Parathyroid adenoma (tissue), 2 donors: Measurements from ENCODE around the gene SENP1.

Experiments used
- H2AFZ ChIP-seq: fragments of 300-600 bp; sonication (generic); one replicate; pipeline ENCODE4 v1.7.0; 2017; ENCODE audit warnings: antibody characterized with exemption, mild to moderate bottlenecking
- H3K27ac ChIP-seq: fragments of 300-600 bp; sonication (generic); one replicate; pipeline ENCODE4 v1.7.0; 2017
- H3K27me3 ChIP-seq: fragments of 300-600 bp; sonication (generic); one replicate; pipeline ENCODE4 v1.7.0; 2017; ENCODE audit warnings: low read length; ENCODE audit not compliant: control insufficient read depth, insufficient read depth
- H3K36me3 ChIP-seq: fragments of 300-600 bp; sonication (generic); one replicate; pipeline ENCODE4 v1.7.0; 2017; ENCODE audit warnings: low read length; ENCODE audit not compliant: control insufficient read depth, insufficient read depth
- H3K4me1 ChIP-seq: fragments of 300-600 bp; sonication (generic); one replicate; pipeline ENCODE4 v1.7.0; 2017; ENCODE audit warnings: control low read depth
- H3K4me2 ChIP-seq: fragments of 300-600 bp; sonication (generic); one replicate; pipeline ENCODE4 v1.7.0; 2017; ENCODE audit warnings: low read length
- H3K4me3 ChIP-seq: fragments of 300-600 bp; sonication (generic); one replicate; pipeline ENCODE4 v1.7.0; 2017; ENCODE audit warnings: low read depth, low read length
- H3K79me2 ChIP-seq: fragments of 300-600 bp; sonication (generic); one replicate; pipeline ENCODE4 v1.7.0; 2017; ENCODE audit warnings: control low read depth
- H3K9ac ChIP-seq: fragments of 300-600 bp; sonication (generic); one replicate; pipeline ENCODE4 v1.7.0; 2017; ENCODE audit warnings: mild to moderate bottlenecking
- H3K9me3 ChIP-seq: fragments of 300-600 bp; sonication (generic); one replicate; pipeline ENCODE4 v1.7.0; 2017; ENCODE audit warnings: low read length; ENCODE audit not compliant: control insufficient read depth
- TF ChIP-seq, protein P1 (sequence below): fragments of 300-600 bp; sonication (generic); IDR thresholded peaks from one replicate; pipeline ENCODE4 v1.7.0; 2017; ENCODE audit warnings: antibody characterized with exemption, mild to moderate bottlenecking
- donor health status: primary hyperparathyroidism.

Gene SENP1

DNA sequence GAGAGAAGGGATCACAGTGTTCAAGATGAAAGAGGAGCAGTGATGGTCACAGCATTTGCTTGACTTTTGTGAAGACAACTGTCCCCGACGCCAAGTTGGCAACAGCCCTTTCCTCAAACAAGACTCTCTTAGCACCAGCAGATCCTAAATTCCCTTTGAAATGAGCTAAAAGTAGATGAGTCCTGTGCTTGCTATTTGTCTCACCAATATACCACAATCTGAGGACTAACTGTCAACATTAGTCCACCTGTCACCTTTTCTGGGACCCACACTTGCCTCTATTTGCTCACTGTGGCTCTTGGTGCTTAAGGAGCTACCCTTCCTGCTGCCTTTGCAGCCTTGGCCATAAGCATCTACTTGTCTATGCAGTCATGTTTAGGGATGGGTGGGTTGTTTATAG is 54.2 kb downstream of the SENP1 start:
- Histone ChIP-seq H3K4me1 (no peaks in the 10 kb centered on the region), H2AFZ (no peak overlapping the region), H3K27me3 (no peaks in the 10 kb centered on the region), H3K4me3 (no peak overlapping the region), H3K9me3 (no peaks in the 10 kb centered on the region), H3K4me2 (no peak overlapping the region), H3K9ac (no peak overlapping the region), H3K36me3 (no peaks in the 10 kb centered on the region), H3K79me2 (no peaks in the 10 kb centered on the region), H3K27ac (no peak overlapping the region)
- TF ChIP-seq, protein P1, sequence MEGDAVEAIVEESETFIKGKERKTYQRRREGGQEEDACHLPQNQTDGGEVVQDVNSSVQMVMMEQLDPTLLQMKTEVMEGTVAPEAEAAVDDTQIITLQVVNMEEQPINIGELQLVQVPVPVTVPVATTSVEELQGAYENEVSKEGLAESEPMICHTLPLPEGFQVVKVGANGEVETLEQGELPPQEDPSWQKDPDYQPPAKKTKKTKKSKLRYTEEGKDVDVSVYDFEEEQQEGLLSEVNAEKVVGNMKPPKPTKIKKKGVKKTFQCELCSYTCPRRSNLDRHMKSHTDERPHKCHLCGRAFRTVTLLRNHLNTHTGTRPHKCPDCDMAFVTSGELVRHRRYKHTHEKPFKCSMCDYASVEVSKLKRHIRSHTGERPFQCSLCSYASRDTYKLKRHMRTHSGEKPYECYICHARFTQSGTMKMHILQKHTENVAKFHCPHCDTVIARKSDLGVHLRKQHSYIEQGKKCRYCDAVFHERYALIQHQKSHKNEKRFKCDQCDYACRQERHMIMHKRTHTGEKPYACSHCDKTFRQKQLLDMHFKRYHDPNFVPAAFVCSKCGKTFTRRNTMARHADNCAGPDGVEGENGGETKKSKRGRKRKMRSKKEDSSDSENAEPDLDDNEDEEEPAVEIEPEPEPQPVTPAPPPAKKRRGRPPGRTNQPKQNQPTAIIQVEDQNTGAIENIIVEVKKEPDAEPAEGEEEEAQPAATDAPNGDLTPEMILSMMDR: no peak

DNA sequence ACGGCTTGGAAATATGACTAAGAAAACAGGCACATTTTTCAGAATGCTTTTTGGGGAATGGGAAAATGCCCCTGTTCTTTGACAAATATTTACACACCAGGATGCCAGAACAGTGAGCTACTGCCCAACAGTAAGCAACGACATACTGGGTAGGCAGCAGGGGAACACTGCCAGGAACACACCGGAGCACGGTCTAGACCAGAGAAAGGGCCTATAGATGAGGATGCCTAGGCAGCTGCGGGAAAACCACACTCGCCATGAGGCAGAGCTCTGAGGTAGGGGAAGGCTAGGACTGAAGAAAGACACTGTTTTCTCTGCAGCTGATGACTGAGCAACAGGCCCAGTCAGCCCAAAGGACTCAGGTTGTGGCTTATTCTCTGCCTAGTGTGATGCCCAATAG is 55.7 kb downstream of the SENP1 start:
- Histone ChIP-seq H3K36me3 (no peaks in the 10 kb centered on the region), H3K79me2 (no peaks in the 10 kb centered on the region), H3K4me3 (no peak overlapping the region), H3K27ac (no peak overlapping the region), H2AFZ (no peak overlapping the region), H3K27me3 (no peaks in the 10 kb centered on the region), H3K9ac (no peak overlapping the region), H3K9me3 (no peaks in the 10 kb centered on the region), H3K4me2 (no peak overlapping the region), H3K4me1 (no peaks in the 10 kb centered on the region)
- TF ChIP-seq, protein P1: no peak

DNA sequence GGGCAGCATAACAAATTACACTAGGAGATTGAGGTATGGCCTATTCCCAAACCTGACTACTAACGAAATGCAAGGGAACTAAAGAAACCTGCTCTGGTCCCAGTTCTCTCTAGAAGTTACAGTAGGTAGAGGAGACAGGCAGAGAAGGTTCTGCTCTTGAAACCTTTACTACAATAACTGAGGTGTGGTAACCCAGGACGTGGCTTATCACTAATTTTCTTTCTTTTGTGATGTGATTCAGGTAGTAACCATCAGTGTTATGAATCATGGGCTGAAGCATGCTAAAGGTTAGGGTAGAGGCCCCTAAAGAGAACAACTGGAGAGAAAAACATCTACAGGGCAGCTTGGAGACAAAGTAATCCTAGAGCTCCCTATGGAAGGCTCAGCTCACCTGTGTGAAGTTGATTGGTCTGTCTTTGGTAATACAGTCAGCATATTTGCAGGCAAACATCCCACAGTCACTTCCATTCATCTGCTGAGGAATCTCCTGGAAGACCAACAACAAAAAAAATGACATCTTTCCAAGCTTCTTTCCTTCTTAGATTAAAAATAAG is 59.8 kb downstream of the SENP1 start:
- no peak overlapping the region for H3K27ac ChIP-seq
- no peaks in the 10 kb centered on the region for H3K36me3 ChIP-seq

DNA sequence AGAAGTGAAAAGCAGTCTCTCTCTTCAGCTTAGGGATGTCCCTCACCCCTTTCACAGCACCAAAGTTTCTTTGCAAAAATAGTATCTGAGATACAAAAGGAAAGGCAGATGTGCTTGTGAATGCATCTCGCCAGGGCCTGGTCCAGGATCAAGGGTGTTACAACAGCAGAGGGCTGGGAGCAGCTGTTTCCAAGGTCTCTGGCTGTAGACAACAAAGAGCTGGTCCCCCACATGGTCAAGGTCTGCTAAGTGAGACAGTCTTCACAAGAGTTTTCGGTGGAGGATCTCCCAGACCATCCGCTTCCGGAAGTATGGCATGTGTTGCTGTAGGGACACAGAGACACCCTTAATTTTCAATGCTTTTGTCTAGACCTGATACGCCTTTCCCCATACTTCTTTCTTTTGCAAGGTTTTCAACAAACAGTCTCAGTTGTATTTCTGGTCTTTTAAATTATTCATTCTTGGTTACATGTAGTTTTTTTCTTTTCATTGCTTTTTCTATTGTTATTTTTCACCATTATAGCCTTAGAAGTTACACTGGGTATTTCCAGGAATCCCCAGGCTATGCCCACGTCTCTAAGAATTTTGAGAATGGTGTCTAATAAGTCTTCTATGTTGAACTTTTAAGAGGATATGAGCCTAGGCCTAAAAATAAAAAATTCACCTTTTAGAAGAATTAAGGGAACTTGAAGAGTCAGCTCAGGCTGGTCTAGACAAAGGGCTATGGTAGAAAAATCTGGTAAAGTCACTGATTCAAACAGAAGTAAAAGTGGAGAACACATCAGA is 60.6 kb downstream of the SENP1 start:
- no peak overlapping the region for H3K27ac ChIP-seq
- H3K4me3 ChIP-seq: no peak overlapping the region
- no peaks in the 10 kb centered on the region for H3K4me1 ChIP-seq
- H3K9me3 ChIP-seq: no peaks in the 10 kb centered on the region
- H3K36me3 ChIP-seq: no peaks in the 10 kb centered on the region
- TF ChIP-seq, protein P1: no peak
- no peak overlapping the region for H3K9ac ChIP-seq
- H3K4me2 ChIP-seq: no peak overlapping the region
- no peaks in the 10 kb centered on the region for H3K79me2 ChIP-seq
- H2AFZ ChIP-seq: no peak overlapping the region
- H3K27me3 ChIP-seq: no peaks in the 10 kb centered on the region

More for the DNA sequence above, 59.8 kb downstream of the SENP1 start:
- no peaks in the 10 kb centered on the region for H3K9me3 ChIP-seq
- no peak overlapping the region for H3K9ac ChIP-seq
- H3K27me3 ChIP-seq: no peaks in the 10 kb centered on the region
- no peak overlapping the region for H2AFZ ChIP-seq
- H3K79me2 ChIP-seq: no peaks in the 10 kb centered on the region
- TF ChIP-seq, protein P1: no peak
- no peaks in the 10 kb centered on the region for H3K4me1 ChIP-seq
- H3K4me3 ChIP-seq: no peak overlapping the region
- no peak overlapping the region for H3K4me2 ChIP-seq

DNA sequence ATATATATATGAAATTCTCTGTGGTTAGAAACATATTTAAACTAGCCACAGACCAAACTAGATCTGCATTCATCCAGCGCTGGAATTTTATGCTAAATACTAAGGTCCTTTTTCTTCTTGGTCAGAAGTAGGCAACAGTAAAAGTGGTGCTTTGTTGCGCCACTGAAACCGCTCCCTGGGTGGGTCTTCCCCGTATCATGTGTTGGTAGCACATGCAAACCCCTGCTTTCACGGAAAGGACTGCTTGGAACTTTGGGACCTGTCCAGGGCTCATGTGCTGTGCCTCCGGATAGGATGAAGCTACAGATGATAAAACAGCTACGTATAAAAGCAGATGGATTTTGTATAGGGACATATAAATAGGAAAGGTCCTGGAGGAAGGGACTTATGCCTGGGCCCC is 61.5 kb downstream of the SENP1 start:
- Histone ChIP-seq H3K4me3 (no peak overlapping the region), H3K27ac (no peak overlapping the region), H3K36me3 (no peaks in the 10 kb centered on the region), H3K4me1 (no peaks in the 10 kb centered on the region), H3K27me3 (no peaks in the 10 kb centered on the region), H2AFZ (no peak overlapping the region), H3K9me3 (no peaks in the 10 kb centered on the region), H3K79me2 (no peaks in the 10 kb centered on the region), H3K4me2 (no peak overlapping the region), H3K9ac (no peak overlapping the region)
- TF ChIP-seq, protein P1: no peak
